IPS-18a (cell line): Measurements from ENCODE around the gene SIDT2.

Experiments used
- H3K27ac ChIP-seq: one replicate; pipeline ENCODE4 v1.5.1; 2013; ENCODE audit warnings: low read length
- H3K27me3 ChIP-seq: one replicate; pipeline ENCODE4 v1.6.1; 2013; ENCODE audit warnings: mild to moderate bottlenecking, low read length; ENCODE audit not compliant: control insufficient read depth, insufficient read depth
- H3K36me3 ChIP-seq: one replicate; pipeline ENCODE4 v1.6.1; 2013; ENCODE audit warnings: low read depth, low read length; ENCODE audit not compliant: control insufficient read depth
- H3K4me1 ChIP-seq: one replicate; pipeline ENCODE4 v1.6.1; 2013; ENCODE audit warnings: low read depth, low read length; ENCODE audit not compliant: control insufficient read depth
- H3K4me3 ChIP-seq: one replicate; pipeline ENCODE4 v1.5.1; 2013; ENCODE audit warnings: low read length
- H3K9ac ChIP-seq: one replicate; pipeline ENCODE4 v1.6.1; 2013; ENCODE audit warnings: mild to moderate bottlenecking, low read length, moderate library complexity
- H3K9me3 ChIP-seq: one replicate; pipeline ENCODE4 v1.6.1; 2013; ENCODE audit warnings: low read depth, low read length; ENCODE audit not compliant: control insufficient read depth

The SIDT2 gene

GRCh38 chr11:117192401-117192875 is 13.9 kb downstream of the SIDT2 start:
- Histone ChIP-seq H3K4me1 (no peaks in the 10 kb centered on the region), H3K36me3 (no peaks in the 10 kb centered on the region)

GRCh38 chr11:117193130-117194020 is 14.8 kb downstream of the SIDT2 start:
- no peak overlapping the region for H3K27ac ChIP-seq
- no peaks in the 10 kb centered on the region for H3K36me3 ChIP-seq
- H3K4me3 ChIP-seq, result no peak overlapping the region
- H3K4me1 ChIP-seq, result peaks cover 4% of the 10 kb centered on the region
- no peak overlapping the region for H3K9ac ChIP-seq
- H3K27me3 ChIP-seq, result no peaks in the 10 kb centered on the region
- no peaks in the 10 kb centered on the region for H3K9me3 ChIP-seq

More at GRCh38 chr11:117192401-117192875, 13.9 kb downstream of the SIDT2 start:
- H3K4me3 ChIP-seq, result no peak overlapping the region
- no peak overlapping the region for H3K9ac ChIP-seq
- H3K27me3 ChIP-seq, result no peaks in the 10 kb centered on the region
- no peak overlapping the region for H3K27ac ChIP-seq
- no peaks in the 10 kb centered on the region for H3K9me3 ChIP-seq

GRCh38 chr11:117194267-117194666 is 15.7 kb downstream of the SIDT2 start:
- Histone ChIP-seq H3K27ac (no peak overlapping the region), H3K4me1 (peaks cover 7% of the 10 kb centered on the region), H3K9me3 (no peaks in the 10 kb centered on the region), H3K9ac (no peak overlapping the region), H3K4me3 (no peak overlapping the region), H3K27me3 (no peaks in the 10 kb centered on the region), H3K36me3 (no peaks in the 10 kb centered on the region)

GRCh38 chr11:117195258-117195657 is 16.7 kb downstream of the SIDT2 start:
- H3K4me3 ChIP-seq, result no peak overlapping the region

GRCh38 chr11:117195761-117196160 is 17.2 kb downstream of the SIDT2 start:
- Histone ChIP-seq H3K9ac (no peak overlapping the region), H3K27ac (no peak overlapping the region), H3K9me3 (no peaks in the 10 kb centered on the region), H3K27me3 (no peaks in the 10 kb centered on the region), H3K4me1 (peaks cover 20% of the 10 kb centered on the region), H3K4me3 (no peak overlapping the region), H3K36me3 (no peaks in the 10 kb centered on the region)

More at GRCh38 chr11:117195258-117195657, 16.7 kb downstream of the SIDT2 start:
- Histone ChIP-seq H3K9ac (no peak overlapping the region), H3K9me3 (no peaks in the 10 kb centered on the region), H3K36me3 (no peaks in the 10 kb centered on the region), H3K27me3 (no peaks in the 10 kb centered on the region), H3K27ac (no peak overlapping the region), H3K4me1 (peaks cover 15% of the 10 kb centered on the region)

- H3K4me3 ChIP-seq, result no peak overlapping the region
- no peaks in the 10 kb centered on the region for H3K36me3 ChIP-seq
- H3K9ac ChIP-seq, result no peak overlapping the region
- H3K9me3 ChIP-seq, result no peaks in the 10 kb centered on the region
- peaks cover 25% of the 10 kb centered on the region for H3K4me1 ChIP-seq
- no peaks in the 10 kb centered on the region for H3K27me3 ChIP-seq
- no peak overlapping the region for H3K27ac ChIP-seq
These were observed 18.5 kb downstream of the SIDT2 start for GRCh38 chr11:117197006-117197405.

GRCh38 chr11:117197516-117198456 is 19.2 kb downstream of the SIDT2 start:
- Histone ChIP-seq H3K27me3 (no peaks in the 10 kb centered on the region), H3K4me1 (peaks cover 25% of the 10 kb centered on the region), H3K9me3 (no peaks in the 10 kb centered on the region), H3K4me3 (no peak overlapping the region), H3K36me3 (peaks cover under 1% of the 10 kb centered on the region), H3K9ac (peak overlapping the region; percentile 74), H3K27ac (no peak overlapping the region)

GRCh38 chr11:117198613-117199012 is 20.1 kb downstream of the SIDT2 start:
- Histone ChIP-seq H3K36me3 (peaks cover 7% of the 10 kb centered on the region), H3K27me3 (no peaks in the 10 kb centered on the region), H3K4me3 (peak overlapping the region; percentile 66), H3K4me1 (peaks cover 25% of the 10 kb centered on the region), H3K9ac (peak overlapping the region; percentile 74), H3K27ac (no peak overlapping the region), H3K9me3 (no peaks in the 10 kb centered on the region)

- Histone ChIP-seq H3K9ac (peak within 1 kb of the TSS; percentile 74), H3K4me1 (peaks cover 25% of the 10 kb centered on the region), H3K27ac (peak within 1 kb of the TSS; percentile 26), H3K4me3 (peak within 1 kb of the TSS; percentile 66), H3K27me3 (no peaks in the 10 kb centered on the region), H3K36me3 (peaks cover 14% of the 10 kb centered on the region), H3K9me3 (no peaks in the 10 kb centered on the region)
These were observed 20.7 kb downstream of the SIDT2 start, which contains the start of gene TAGLN for GRCh38 chr11:117199053-117199915. Gene TAGLN, plus strand, starts transcription at chr11:117199370. Its CDS starts 3,644 bp downstream, at chr11:117203014.

GRCh38 chr11:117199916-117200812 is 21.6 kb downstream of the SIDT2 start:
- Histone ChIP-seq H3K4me3 (peak overlapping the region; percentile 66), H3K27ac (no peak overlapping the region), H3K9ac (peak overlapping the region; percentile 74)

More at GRCh38 chr11:117199916-117200812, 21.6 kb downstream of the SIDT2 start:
- H3K4me1 ChIP-seq, result peaks cover 25% of the 10 kb centered on the region
- H3K36me3 ChIP-seq, result peaks cover 23% of the 10 kb centered on the region
- H3K9me3 ChIP-seq, result no peaks in the 10 kb centered on the region
- no peaks in the 10 kb centered on the region for H3K27me3 ChIP-seq
